ENCODE results near the gene MAML2. TPM values are rescaled to one million over a fixed set of nuclear protein-coding genes. Genes with fewer than 3 reads are reported as not detected.

The MAML2 gene
- total RNA-seq, 4 donors from 2014 or later: 15.9 to 31.9 (median 24.9) TPM

- intact Hi-C loops (cut with DNase I; ENCODE audit: low total_unique reads): no loop called here
- no peaks in the 10 kb centered on the region for H3K27me3 ChIP-seq
- DNase-seq: no peak
- WGBS, 2 donors (ENCODE audit: low coverage in 1 of 2): 79 to 85% methylated on average over 6 to 12 of the region's 12 CpGs
- TF ChIP-seq CTCF (IDR thresholded peaks at IDR 0.05): no peak
- TF ChIP-seq POLR2A (IDR thresholded peaks at IDR 0.05): no peak
- TF ChIP-seq EP300 (IDR thresholded peaks at IDR 0.05; ENCODE audit: low read depth): no peak
- TF ChIP-seq POLR2AphosphoS5 (IDR thresholded peaks at IDR 0.05): no peak
- H3K4me3 ChIP-seq: no peak overlapping the region
- no peaks in the 10 kb centered on the region for H3K9me3 ChIP-seq
- H3K27ac ChIP-seq: no peak overlapping the region
- H3K4me1 ChIP-seq: no peaks in the 10 kb centered on the region
- H3K36me3 ChIP-seq: no peaks in the 10 kb centered on the region
- in situ Hi-C loops (cut with MboI; ENCODE audit: low pct_ligation_motif_present in 1 of 4, low pct_unique_long_range_greater_than_20kb in 1 of 4, low sequenced_read_pairs in 3 of 4): no loop called here
These were observed 164.7 kb downstream of the MAML2 start for GRCh38 chr11:96178049-96178886.

DNA sequence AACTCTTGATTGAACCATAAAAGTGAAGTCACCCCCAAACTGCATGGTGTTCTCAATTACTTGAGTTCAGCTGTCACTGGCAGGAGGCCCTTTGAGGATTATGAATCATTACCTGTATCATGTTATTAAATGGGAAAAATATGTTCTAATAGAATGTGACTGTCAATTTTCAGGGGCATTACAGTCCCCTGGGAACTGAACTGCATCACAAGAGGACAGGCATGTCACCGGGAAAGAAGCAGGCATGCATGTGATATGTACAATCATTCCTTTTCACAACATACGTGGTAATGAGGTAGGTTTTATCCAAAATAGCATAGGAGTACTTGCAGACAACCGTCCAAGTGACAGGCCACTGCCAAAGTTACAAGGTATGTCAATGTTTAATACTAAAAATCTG is 165.8 kb downstream of the MAML2 start:
- no peaks in the 10 kb centered on the region for H3K27me3 ChIP-seq
- no peak overlapping the region for H3K27ac ChIP-seq
- no peaks in the 10 kb centered on the region for H3K36me3 ChIP-seq
- in situ Hi-C loops (cut with MboI; ENCODE audit: low pct_ligation_motif_present in 1 of 4, low pct_unique_long_range_greater_than_20kb in 1 of 4, low sequenced_read_pairs in 3 of 4) (no loop called here), intact Hi-C loops (cut with DNase I; ENCODE audit: low total_unique reads) (no loop called here)
- H3K9me3 ChIP-seq: no peaks in the 10 kb centered on the region
- DNase-seq: no peak
- 83 to 94% methylated on average over 2 to 3 of the region's 3 CpGs for WGBS, 2 donors (ENCODE audit: low coverage in 1 of 2)
- no peaks in the 10 kb centered on the region for H3K4me1 ChIP-seq
- H3K4me3 ChIP-seq: no peak overlapping the region
- no peak for TF ChIP-seq POLR2A (IDR thresholded peaks at IDR 0.05)
- no peak for TF ChIP-seq POLR2AphosphoS5 (IDR thresholded peaks at IDR 0.05)
- TF ChIP-seq EP300 (IDR thresholded peaks at IDR 0.05; ENCODE audit: low read depth): no peak
- no peak for TF ChIP-seq CTCF (IDR thresholded peaks at IDR 0.05)

DNA sequence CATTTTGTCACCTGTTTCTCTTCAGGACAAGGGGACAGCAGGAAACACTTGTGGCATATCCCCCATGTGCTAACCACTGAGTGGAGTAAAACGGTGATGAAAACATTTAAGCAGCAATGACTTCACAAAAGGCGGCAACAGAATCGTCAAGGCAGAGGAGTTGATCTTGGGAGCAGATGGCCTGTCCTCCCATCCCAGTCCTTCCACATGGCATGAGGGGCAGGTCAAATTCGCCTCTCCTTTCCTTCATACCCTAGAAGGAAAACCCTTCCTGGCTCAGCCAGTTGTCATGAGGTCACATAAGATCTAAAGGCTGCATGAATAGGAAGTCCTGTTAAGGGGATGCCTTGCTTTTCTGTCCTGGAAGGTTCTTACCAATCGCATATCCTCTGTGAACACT is 169.1 kb downstream of the MAML2 start:
- no peaks in the 10 kb centered on the region for H3K27me3 ChIP-seq
- peaks cover 0 to 6% (median 3%) of the 10 kb centered on the region in 4 donors for H3K4me1 ChIP-seq
- no peak for DNase-seq
- no peaks in the 10 kb centered on the region for H3K36me3 ChIP-seq
- TF ChIP-seq CTCF (IDR thresholded peaks at IDR 0.05): no peak
- no peak for TF ChIP-seq EP300 (IDR thresholded peaks at IDR 0.05; ENCODE audit: low read depth)
- no peak for TF ChIP-seq POLR2A (IDR thresholded peaks at IDR 0.05)
- TF ChIP-seq POLR2AphosphoS5 (IDR thresholded peaks at IDR 0.05): no peak
- 92 to 96% methylated on average over 4 to 5 of the region's 5 CpGs for WGBS, 2 donors (ENCODE audit: low coverage in 1 of 2)
- in situ Hi-C loops (cut with MboI; ENCODE audit: low pct_ligation_motif_present in 1 of 4, low pct_unique_long_range_greater_than_20kb in 1 of 4, low sequenced_read_pairs in 3 of 4): no loop called here
- no peak overlapping the region for H3K27ac ChIP-seq
- intact Hi-C loops (cut with DNase I; ENCODE audit: low total_unique reads): no loop called here
- H3K9me3 ChIP-seq: no peaks in the 10 kb centered on the region
- no peak overlapping the region for H3K4me3 ChIP-seq

DNA sequence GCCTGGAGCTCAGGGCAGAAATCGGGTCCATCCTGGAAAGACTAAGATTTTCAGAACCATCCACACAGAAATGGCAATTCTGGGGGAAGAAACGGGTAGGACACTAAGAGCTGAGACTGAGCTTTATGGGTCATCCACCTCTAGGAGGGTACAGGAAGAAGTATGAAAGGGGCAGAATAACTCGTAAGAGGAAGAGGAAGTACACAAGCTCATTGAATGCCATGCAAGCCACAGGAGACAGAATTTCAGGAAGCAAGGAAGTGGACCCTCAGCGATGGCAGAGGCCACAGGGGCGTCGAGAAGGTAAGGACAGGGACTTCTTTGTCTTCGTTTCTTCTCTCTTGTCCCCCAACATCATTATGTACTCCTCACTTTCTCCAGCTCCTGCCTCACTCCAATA is 169.6 kb downstream of the MAML2 start:
- Histone ChIP-seq H3K9me3 (no peaks in the 10 kb centered on the region), H3K27me3 (no peaks in the 10 kb centered on the region), H3K4me3 (no peak overlapping the region), H3K27ac (no peak overlapping the region), H3K4me1 (peaks cover 0 to 8% (median 3%) of the 10 kb centered on the region in 4 donors), H3K36me3 (no peaks in the 10 kb centered on the region)
- in situ Hi-C loops (cut with MboI; ENCODE audit: low pct_ligation_motif_present in 1 of 4, low pct_unique_long_range_greater_than_20kb in 1 of 4, low sequenced_read_pairs in 3 of 4) (no loop called here), intact Hi-C loops (cut with DNase I; ENCODE audit: low total_unique reads) (no loop called here)
- DNase-seq: no peak
- WGBS, 2 donors (ENCODE audit: low coverage in 1 of 2): 80 to 87% methylated on average over 4 to 7 of the region's 7 CpGs
- no peak for TF ChIP-seq EP300 (IDR thresholded peaks at IDR 0.05; ENCODE audit: low read depth)
- TF ChIP-seq POLR2A (IDR thresholded peaks at IDR 0.05): no peak
- TF ChIP-seq POLR2AphosphoS5 (IDR thresholded peaks at IDR 0.05): no peak
- TF ChIP-seq CTCF (IDR thresholded peaks at IDR 0.05): no peak
